ENCODE data around the gene SORCS2.

GRCh38 chr4:7691982-7692381 lies 499.6 kb downstream of the SORCS2 start:
- TF ChIP-seq CTCF (IDR thresholded peaks at IDR 0.05; ENCODE audit: low read depth, low read length) (no peak), EZH2phosphoT487 (IDR thresholded peaks at IDR 0.05; ENCODE audit: low read depth) (no peak)
